GM19099 (cell line): ENCODE measurements around the gene HSP90AA1.

Experiments
- POLR2A ChIP-seq: IDR thresholded peaks from 3 replicates; pipeline ENCODE4 v1.6.1; 2011; ENCODE audit warnings: low read depth; ENCODE audit not compliant: insufficient read length; ENCODE audit errors: extremely low read depth

HSP90AA1 gene

DNA sequence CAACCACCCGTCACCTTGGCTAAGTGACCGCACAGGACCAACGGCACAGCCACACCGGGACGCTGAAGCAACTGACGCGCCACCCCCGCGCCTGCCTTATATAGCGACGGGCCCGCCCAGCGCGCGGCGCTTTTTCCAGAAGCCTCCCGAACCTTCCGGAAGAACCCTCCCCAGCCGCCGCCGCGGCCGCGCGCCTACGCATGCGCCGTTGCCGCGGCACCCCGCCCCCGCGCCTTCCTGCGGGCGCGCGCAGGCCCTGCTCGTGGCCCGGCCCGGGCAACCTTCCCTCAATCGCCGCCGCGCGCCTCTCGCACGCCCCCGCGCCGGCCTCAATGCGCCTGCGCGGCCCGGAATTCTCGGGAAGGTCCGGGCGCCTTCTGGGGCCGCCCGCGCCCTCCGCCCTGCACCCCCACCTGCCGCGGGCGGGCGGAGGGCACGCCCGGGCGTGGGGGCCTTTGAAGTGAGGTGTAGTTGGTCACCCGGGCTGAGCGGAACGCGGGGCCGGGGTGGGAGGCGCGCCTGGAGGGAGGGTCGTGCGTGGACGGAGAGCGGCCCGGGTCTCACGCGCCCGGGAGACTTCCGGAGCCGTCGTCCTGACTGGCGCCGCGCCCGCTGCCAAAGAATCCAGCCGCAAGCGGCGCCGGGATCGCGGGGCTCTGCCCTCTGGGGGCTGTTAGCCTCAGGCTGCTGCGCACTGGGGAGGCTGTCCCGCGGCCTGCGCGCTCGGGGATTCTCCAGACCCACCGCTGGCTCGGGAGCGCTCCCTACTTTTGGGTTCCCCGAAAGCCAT, at the start of gene HSP90AA1:
HSP90AA1 (minus strand) TSS at position 73 of the 790 bp plus-strand sequence. CDS start 666 bp downstream, outside the sequence.
- peak; percentile 99 for TF ChIP-seq POLR2A

DNA sequence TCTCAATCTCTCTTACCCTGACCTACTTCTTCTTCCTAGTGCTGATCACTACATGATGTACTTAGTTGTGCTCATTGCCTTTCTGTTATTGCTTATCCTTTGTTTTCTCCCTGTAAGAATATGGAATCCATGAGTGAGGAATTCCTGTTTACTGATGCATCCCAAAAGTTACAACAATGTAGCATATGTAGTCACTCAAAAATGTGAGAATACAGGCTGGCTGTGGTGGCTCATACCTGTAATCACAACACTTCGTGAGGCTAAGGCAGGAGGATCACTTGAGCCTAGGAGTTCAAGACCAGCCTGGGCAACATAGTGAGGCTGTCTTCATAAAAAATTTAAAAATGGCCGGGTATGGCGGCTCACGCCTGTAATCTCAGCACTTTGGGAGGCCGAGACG, 44.9 kb upstream of the HSP90AA1 start:
- TF ChIP-seq POLR2A: no peak

DNA sequence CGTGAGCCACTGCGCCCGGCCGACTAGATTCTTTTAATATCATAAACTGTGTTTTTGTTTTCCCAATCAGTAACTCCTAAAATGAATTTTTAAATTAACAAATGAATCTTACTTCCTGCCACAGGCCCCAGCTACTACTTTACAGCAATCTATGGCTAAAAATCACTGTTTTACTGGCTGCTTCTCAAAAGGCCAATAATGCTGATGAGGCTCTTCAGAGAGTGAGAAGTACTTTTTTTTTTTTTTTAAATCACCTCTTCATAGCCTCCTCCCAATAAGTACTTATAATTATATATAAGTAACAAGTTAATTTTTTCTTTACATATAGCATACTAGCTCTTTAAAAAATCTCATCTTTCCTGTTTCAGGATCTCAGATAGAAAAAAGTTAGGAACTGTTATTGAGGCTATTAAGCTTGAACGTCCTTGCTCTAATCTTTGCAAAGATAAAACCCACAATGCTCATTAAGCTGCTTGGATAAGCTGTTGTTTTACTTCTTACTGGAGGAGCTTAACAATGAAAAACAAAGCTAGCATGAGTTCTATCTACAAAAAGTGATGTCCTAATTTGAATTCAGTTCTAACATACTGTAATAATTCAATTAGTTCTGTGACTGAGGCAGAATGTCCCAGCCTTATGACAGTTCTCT, 40.1 kb upstream of the HSP90AA1 start:
- no peak for TF ChIP-seq POLR2A

DNA sequence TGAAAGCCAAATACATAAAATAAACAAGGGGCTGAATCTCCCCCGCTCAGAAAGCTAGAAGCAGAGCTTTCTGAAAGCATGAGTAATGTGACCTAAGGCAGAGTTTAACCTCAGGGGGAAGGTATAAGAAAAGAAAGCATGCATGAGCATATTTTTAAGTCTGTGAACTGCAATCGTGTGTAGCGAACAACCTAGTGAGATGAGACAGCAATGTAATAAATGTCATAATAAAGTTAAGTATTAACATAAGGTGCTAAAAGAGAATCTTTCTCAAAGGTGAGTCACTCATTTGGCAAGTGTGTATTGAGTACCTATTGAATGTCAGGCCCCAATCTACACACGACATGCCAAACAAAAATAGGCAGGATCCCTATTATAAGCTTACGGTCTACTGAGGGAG, 38.7 kb upstream of the HSP90AA1 start:
- no peak for TF ChIP-seq POLR2A

DNA sequence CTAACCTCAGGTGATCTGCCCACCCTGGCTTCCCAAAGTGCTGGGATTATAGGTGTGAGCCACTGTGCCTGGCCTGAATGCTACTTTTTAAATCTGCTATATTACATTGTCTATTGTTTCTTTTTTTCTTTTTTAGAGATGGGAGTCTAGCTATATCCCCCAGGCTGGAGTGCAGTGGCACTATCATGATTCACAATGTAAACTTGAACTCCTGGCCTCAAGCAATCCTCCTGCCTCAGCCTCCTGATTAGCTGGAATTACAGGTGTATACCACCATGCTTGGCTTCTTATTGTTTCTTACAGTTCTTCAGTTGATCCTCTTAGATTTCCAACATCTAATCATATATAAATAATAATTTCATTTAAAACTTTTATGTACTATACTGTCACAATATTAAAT, 37.6 kb upstream of the HSP90AA1 start:
- TF ChIP-seq POLR2A: no peak

DNA sequence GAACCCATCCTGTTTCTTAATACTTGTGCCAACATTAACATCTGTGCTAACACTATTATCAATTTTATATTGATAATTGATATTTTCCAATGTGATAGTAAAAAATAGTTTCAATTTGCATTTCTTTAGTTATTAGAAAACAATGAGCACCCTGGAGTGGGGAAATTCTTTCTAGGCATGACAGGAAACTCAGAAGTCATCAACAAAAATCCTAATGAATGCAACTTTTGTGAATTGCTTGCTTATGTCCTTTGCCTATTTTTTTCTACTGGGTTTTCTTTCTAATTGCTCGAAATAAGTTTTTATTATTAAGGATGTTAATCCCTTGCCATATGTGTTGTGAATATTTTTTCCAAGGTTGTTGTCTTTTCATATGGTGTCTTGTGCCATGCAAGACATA, 34.7 kb upstream of the HSP90AA1 start:
- no peak for TF ChIP-seq POLR2A

DNA sequence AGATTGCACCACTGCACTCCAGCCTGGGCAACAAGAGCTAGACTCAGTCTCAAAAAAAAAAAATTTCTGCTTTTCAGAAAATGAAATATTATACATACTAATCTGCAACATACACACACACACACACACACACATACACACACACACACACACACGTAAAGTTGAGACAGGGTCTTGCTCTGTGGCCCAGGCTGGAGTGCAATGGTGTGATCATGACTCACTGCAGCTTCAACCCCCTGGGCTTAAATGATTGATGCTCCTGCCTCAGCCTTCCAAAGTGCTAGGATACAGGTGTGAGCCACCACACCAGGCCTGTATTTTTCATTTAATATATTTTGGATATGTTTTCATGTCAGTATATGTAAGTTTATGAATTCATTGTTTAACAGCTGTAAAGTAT, 34.0 kb upstream of the HSP90AA1 start:
- TF ChIP-seq POLR2A: no peak

DNA sequence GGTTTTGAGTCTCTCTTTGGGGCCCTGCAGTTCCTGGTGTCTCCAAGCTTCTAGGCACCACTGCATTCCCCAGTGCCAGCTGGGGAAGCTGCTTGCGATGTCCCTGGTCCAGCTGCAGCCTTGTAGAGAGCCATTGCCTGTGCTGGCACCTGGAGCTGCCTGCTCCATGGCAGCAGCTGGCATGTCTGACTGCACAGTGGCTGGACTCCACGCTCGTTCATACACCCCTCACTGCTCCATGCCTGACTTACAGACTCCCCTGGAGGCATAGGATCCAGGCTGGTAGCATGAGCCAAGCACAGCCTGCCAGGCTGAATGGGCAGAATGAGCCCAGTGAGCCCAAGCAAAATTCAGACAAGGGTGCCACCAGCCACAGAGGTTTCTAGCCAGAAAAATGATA, 31.0 kb upstream of the HSP90AA1 start:
- no peak for TF ChIP-seq POLR2A

DNA sequence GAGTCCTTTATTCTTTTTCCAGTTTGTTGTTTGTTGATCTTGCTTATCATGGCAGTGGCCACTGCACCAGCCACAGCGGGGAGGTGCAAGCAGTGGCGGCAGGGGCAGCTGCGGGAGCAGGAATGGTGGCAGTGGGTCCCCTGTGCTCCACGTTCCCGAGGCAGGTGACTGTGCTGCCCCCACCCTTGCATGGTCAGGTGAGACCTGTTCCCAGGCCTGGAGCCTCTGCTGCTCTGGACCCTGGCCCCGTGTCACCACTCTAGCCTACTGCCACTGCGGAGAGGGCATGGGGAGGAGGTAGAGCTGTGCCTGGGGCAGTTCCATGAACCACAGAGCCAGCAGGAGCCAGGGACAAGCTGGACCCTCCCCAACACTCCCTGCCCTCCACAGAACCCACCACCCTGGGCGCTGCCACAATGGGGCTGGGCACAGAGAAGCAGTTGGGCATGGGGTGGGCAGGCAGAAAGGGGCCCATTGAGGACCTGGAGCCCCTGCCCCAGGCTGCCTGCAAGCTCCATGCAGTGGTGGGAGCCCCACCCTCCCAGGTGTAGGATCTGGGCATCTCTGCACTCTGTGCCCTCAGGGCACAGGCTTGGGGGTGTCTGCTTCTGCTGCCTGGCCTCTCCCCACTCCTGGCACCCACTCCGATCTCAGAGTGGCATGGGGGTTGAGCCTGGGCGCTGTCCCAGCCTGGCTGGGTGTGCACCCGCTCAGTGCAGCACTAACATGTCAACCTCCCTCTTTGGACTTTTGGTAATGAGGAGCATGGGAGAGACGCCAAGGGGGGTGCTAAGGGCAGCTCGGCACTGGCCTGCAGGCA, 29.7 kb upstream of the HSP90AA1 start:
- no peak for TF ChIP-seq POLR2A

DNA sequence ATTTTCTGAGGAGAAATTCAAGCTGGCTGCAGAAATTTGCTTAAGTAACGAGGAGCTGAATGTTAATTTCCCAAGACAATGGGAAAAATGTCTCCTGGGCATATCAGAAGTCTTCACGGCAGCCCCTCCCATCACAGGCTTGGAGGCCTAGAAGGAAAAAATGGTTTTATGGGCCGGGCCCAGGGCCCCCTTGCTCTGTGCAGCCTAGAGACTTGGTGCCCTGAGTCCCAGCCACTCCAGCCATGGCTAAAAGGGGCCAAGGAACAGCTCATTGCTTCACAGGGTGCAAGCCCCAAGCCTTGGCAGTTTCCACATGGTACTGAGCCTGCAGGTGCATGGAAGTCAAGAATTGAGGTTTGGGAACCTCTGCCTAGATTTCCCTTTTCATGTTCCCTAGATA, 24.3 kb upstream of the HSP90AA1 start:
- TF ChIP-seq POLR2A: no peak

DNA sequence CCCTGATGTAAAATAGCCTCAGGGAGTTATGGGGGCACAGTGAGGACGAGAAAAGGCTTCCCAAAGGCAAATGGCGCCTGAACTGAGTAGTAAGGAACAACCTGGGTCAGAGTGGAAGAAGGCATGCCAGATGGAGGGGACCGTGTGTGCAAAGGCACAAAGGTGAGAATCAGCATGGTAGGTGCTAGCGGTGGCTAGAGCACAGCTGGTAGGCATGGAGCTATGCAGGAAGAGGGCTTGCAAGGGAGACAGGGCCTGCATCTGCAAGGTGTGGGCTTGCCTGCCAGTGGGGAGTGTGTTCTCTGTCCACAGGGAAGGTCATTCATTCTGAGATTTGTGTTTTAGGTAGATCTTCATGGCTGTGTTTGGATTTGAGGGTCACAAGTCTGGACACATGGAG, 18.5 kb upstream of the HSP90AA1 start:
- no peak for TF ChIP-seq POLR2A

DNA sequence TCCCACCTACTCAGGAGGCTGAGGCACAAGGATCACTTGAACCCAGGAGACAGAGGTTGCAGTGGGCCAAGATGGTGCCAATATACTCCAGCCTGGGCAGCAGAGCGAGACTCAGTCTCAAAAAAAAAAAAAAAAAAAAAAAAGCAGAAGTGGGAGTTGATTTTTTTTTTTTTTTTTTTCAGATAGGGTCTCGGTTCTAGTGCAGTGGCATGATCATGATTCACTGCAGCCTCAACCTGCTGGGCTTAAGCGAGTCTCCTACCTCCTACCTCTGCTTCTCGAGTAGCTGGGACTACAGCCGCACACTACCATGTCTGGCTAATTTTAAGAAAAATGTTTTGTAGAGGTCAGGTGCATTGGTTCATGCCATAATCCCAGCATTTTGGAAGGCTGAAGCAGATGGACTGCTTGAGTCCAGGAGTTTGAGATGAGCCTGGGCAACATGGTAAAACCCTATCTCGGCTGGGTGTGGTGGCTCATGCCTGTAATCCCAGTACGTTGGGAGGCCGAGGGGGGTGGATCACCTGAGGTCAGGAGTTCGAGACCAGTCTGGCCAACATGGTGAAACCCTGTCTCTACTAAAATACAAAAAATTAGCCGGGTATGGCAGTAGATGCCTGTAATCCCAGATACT, 16.3 kb upstream of the HSP90AA1 start:
- TF ChIP-seq POLR2A: no peak

DNA sequence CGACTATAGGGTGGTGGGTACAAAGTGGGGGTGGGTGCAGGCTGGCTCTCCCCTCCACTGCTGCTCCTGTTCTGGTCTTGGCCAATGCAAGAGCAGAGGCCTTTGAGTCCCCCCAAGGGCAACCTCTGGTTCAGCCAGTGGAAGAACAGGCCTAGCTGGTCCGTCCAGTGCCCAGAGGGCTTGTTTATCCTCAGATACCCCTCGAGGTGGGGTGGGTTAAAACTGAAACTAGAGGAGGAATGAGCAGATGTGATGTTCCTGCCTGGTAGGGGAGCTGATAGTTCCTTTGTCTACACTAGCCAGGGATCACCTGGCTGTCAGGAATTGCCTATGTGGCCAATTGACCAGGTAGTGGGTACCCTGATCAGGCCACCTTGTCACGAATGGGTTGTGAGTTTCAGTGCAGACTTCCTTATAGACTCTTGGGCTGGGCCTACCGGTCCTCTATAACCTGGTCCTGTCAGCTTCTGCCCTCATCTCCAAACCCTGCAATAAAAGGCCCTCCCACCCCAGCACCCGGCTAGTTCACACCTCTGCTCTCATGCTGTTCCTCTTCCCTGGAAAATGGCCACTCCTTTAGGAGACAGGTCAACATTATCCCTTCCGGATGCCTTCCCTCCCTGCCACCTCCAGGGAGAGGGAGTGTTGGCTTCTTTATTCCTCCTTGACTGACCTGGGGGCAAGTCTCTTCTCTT, 10.7 kb upstream of the HSP90AA1 start:
- no peak for TF ChIP-seq POLR2A

DNA sequence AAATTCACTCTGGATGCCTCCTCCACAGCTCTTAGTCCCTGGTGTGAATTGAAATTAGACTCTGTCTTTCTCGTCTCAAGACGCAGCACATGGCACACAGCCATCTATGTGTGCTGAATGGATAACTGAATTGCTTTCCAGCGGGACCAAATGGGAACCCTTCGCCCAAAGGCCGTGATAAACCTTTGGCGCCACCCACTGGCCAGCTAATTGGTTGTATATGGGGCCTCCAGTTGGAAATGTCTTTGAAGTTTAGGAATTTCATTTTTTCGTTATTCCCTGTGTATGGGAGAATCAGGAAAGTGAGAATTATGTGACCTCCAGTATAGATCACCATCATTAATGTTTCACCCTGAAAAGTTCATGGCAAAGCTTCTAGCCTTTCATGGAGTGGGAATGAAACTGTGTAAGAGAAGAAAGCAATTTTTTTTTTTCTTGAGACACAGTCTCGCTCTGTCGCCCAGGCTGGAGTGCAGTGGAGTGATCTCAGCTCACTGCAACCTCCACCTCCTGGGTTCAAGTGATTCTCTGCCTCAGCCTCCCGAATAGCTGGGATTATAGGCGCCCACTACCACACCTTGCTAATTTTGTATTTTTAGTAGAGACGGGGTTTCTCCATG, 9.8 kb upstream of the HSP90AA1 start:
- TF ChIP-seq POLR2A: no peak
